Measurements from ENCODE around the gene TNFRSF18. TPM values are rescaled to one million over a fixed set of nuclear protein-coding genes. Genes with fewer than 3 reads are reported as not detected.

TNFRSF18 gene
- total RNA-seq, 1 donor from 2014 or later: 1.2 TPM

DNA sequence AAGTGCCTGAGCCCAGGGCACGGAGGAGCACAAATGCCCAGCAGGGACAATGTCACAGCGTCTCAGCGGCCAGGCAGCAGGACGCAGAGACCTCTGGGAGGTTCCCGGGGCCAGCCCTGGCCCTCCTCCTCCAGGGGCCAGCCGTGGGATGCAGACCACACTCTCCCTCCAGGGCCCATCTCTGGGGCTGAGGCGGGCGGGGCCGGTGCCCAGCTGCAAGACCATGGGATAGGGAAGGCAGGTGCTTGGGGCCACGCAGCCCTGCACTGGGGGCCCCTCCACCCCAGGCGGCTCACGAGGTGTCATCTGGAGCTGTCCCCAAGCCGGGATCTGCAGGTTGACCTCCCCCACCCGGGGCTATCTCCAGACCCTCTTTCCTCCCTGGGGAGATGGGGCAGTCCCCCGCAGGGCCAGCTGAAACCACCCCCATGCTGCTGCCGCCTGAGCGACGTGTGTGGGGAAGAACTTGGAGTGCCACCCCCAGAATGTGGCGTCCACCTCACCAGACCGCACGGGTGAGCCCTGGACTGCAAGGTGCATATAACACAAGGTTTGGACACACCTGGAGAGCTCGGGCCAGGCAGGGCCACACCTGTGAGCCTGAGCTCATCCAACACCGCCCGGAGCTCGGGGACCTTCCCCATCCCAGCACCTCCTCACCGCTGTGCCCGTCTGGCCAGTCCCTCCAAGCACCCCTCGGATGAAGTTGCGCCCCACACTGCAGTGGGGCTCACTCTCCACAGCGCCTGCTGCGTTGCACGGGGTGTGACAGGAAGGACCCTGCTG lies 36.8 kb downstream of the TNFRSF18 start:
- no peaks in the 10 kb centered on the region for H3K36me3 Mint-ChIP-seq
- H3K4me3 Mint-ChIP-seq: no peak overlapping the region
- DNase-seq (ENCODE audit: low spot score in 2 of 2, unreplicated experiment in 2 of 2): peak in 1 of 2 experiments; percentile 18

DNA sequence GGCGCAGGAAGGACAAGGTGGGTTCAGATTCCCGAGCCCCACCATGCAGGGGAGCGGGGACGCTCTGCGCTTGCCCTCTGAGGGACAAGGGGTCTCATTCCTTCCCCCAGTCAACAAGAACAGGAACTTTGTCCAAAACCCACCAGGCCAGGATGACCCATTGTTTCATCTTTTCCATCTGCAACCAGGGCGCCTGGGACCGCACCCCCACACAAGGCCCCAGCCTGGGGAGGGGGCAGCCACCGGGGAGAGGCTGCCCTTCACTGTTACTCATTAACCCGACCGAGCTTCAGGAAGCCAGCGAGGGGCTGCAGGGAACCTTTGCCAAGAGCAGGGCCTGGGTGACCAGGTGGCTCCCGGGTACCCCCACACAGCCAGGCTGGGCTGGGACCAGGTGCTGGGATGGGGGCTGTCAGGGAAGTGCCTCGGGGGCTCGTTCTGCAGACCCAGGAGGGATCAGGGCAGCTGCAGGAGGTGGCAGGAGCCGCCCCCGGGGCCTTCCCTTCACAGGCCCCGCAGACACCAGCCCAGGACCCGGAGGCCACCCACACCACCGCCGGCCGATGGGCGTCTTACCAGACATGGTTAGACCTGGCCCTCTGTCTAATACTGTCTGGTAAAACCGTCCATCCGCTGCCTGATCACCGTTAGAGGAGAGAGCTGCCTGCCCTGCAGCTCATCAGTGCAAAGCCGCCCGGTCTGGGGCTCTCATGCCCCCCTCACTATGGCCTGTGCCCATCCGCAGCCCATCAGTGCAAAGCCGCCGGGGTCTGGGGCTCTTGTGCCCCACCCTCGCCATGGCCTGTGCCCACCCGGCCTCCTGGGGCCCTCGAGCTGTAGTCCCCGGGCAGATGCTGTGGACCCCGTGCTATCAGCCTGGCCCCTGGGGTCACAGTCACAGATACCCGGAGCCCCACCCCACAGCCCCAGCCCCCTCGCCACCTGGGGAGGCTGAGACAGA lies 37.7 kb downstream of the TNFRSF18 start:
- peak in 1 of 2 experiments; percentile 18 for DNase-seq (ENCODE audit: low spot score in 2 of 2, unreplicated experiment in 2 of 2)
- Mint-ChIP-seq H3K9me3 (no peaks in the 10 kb centered on the region), H3K4me1 (peaks cover 18% of the 10 kb centered on the region), H3K4me3 (no peak overlapping the region), H3K36me3 (no peaks in the 10 kb centered on the region), H3K27me3 (ENCODE audit: low read depth) (peaks cover 16% of the 10 kb centered on the region), H3K27ac (no peak overlapping the region)
- TF ChIP-seq, protein P1, sequence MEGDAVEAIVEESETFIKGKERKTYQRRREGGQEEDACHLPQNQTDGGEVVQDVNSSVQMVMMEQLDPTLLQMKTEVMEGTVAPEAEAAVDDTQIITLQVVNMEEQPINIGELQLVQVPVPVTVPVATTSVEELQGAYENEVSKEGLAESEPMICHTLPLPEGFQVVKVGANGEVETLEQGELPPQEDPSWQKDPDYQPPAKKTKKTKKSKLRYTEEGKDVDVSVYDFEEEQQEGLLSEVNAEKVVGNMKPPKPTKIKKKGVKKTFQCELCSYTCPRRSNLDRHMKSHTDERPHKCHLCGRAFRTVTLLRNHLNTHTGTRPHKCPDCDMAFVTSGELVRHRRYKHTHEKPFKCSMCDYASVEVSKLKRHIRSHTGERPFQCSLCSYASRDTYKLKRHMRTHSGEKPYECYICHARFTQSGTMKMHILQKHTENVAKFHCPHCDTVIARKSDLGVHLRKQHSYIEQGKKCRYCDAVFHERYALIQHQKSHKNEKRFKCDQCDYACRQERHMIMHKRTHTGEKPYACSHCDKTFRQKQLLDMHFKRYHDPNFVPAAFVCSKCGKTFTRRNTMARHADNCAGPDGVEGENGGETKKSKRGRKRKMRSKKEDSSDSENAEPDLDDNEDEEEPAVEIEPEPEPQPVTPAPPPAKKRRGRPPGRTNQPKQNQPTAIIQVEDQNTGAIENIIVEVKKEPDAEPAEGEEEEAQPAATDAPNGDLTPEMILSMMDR (IDR thresholded peaks at IDR 0.05; ENCODE audit: unreplicated experiment): no peak

More for the DNA sequence above, 36.8 kb downstream of the TNFRSF18 start:
- TF ChIP-seq, protein P1 (IDR thresholded peaks at IDR 0.05; ENCODE audit: unreplicated experiment): no peak
- H3K27ac Mint-ChIP-seq: no peak overlapping the region
- peaks cover 12% of the 10 kb centered on the region for H3K4me1 Mint-ChIP-seq
- no peaks in the 10 kb centered on the region for H3K9me3 Mint-ChIP-seq
- peaks cover 17% of the 10 kb centered on the region for H3K27me3 Mint-ChIP-seq (ENCODE audit: low read depth)

DNA sequence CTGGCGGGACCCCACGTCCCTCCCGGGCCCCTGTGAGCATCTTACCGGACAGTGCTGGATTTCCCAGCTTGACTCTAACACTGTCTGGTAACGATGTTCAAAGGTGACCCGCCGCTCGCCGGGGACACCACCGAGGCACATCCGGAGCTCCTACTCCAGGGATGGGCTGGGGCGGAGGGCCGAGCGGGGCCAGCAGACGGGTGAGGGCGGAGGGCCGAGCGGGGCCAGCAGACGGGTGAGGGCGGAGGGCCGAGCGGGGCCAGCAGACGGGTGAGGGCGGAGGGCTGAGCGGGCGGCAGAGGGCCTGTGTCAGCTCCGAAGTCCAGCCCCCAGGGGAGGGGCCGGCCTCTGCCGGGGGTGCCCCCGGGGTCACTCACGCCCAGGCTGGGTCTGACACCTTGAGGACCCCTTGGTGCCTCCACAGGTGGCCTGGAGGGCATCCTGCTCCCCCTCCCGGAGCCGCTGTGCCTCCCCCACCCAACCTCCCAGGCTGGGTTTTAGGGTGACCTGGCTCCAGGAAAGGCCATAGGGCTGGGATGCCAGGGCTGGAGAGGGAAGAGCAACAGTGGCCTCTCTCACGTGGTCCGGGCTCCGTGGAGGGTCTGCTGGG lies 38.4 kb downstream of the TNFRSF18 start:
- H3K4me3 Mint-ChIP-seq: no peak overlapping the region
- no peaks in the 10 kb centered on the region for H3K9me3 Mint-ChIP-seq
- TF ChIP-seq, protein P1 (IDR thresholded peaks at IDR 0.05; ENCODE audit: unreplicated experiment): no peak
- no peaks in the 10 kb centered on the region for H3K36me3 Mint-ChIP-seq
- peaks cover 12% of the 10 kb centered on the region for H3K27me3 Mint-ChIP-seq (ENCODE audit: low read depth)
- no peak for DNase-seq (ENCODE audit: low spot score in 2 of 2, unreplicated experiment in 2 of 2)
- peaks cover 18% of the 10 kb centered on the region for H3K4me1 Mint-ChIP-seq
- no peak overlapping the region for H3K27ac Mint-ChIP-seq

DNA sequence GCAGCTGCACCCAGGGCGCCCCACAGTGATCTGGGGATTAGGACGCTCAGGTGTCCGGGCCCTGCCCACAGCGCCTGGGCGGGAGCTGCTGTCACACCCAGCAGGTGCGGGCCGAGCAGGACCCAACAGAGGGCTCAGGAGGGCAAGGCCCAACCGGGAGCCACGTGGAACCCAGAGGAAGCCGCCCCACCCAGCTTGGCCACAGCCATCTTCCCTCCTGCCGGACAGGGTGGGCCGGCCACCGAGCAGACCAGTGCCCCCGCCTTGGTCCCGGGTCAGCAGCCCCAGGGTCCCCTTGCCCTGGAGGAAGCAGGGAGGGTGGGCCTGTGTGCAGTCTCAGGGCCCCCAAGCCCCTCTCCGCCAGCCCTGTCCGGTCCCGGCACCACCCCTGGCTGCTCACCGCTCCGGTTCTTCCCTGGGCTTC lies 39.0 kb downstream of the TNFRSF18 start:
- TF ChIP-seq, protein P1 (IDR thresholded peaks at IDR 0.05; ENCODE audit: unreplicated experiment): no peak
- Mint-ChIP-seq H3K27ac (no peak overlapping the region), H3K36me3 (no peaks in the 10 kb centered on the region), H3K4me3 (no peak overlapping the region), H3K27me3 (ENCODE audit: low read depth) (peaks cover 10% of the 10 kb centered on the region), H3K4me1 (peaks cover 20% of the 10 kb centered on the region), H3K9me3 (no peaks in the 10 kb centered on the region)
- DNase-seq (ENCODE audit: low spot score in 2 of 2, unreplicated experiment in 2 of 2): peak in 1 of 2 experiments; percentile 18

DNA sequence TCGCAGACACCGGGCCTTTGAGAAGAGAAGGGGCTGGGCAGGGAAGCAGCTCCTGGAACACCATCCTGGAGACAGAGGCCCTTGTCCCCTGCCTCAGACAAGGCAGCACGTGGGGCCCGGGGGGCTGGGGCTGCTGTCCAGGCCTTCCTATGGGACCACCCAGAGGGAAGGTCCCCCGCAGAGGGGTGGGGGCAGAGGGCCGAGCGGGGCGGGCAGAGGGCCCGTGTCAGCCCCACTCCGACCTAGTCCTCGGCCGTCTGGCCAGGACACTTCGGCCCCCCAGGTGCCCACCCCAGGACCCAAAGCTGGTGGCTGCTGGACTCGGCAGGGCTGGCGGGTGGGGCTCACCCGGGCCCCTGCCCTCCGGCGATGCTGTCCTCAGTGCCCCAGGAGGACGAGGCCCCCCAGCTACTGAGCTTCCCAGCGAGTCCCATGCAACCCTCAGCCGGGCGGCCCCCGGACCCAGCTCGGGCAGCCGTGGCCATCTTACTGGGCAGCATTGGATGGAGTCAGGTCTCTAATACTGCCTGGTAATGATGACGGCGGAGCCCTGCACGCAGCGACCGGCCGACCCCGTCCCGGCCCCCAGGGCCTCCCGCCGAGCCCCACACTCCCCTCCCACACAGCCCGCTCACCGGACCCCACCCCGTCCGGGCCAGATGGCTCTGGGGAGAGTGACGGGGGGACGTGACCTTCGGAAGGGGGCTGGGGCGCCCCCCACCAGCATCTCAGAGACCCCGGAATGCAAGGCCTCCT lies 39.6 kb downstream of the TNFRSF18 start:
- Mint-ChIP-seq H3K9me3 (no peaks in the 10 kb centered on the region), H3K27me3 (ENCODE audit: low read depth) (peaks cover 5% of the 10 kb centered on the region), H3K4me3 (no peak overlapping the region), H3K36me3 (no peaks in the 10 kb centered on the region), H3K27ac (no peak overlapping the region), H3K4me1 (peaks cover 20% of the 10 kb centered on the region)
- no peak for DNase-seq (ENCODE audit: low spot score in 2 of 2, unreplicated experiment in 2 of 2)
- TF ChIP-seq, protein P1 (IDR thresholded peaks at IDR 0.05; ENCODE audit: unreplicated experiment): no peak

Data from mesothelial cell of epicardium (in vitro differentiated cells).